HEK293 (cell line): ENCODE data around the gene PDZD2.
"Not testable (repeated sequence)": the region's sequence is repeated elsewhere in the genome, so short reads cannot be mapped to it uniquely, and the experiment has no call there.

Experiments used
- CTCF ChIP-seq: fragments of 450-650 bp; formaldehyde crosslinking; IDR thresholded peaks from 2 replicates; pipeline ENCODE4 v1.5.1; 2016; ENCODE audit warnings: missing biosample characterization, missing genetic modification characterization
- GFI1B ChIP-seq: fragments of 450-650 bp; formaldehyde crosslinking; IDR thresholded peaks from 2 replicates; pipeline ENCODE4 v1.5.1; 2016; ENCODE audit warnings: missing biosample characterization, missing genetic modification characterization
- HOXC10 ChIP-seq: sonication (generic); formaldehyde crosslinking; IDR thresholded peaks from 2 replicates; pipeline ENCODE4 v1.8.1; 2023; ENCODE audit warnings: mild to moderate bottlenecking, missing genetic modification reagents
- PRDM4 ChIP-seq: fragments of 450-650 bp; formaldehyde crosslinking; IDR thresholded peaks from 2 replicates; pipeline ENCODE4 v1.5.1; 2017; ENCODE audit warnings: missing biosample characterization, missing genetic modification characterization
- RBAK ChIP-seq: fragments of 450-650 bp; formaldehyde crosslinking; IDR thresholded peaks from 2 replicates; pipeline ENCODE4 v1.5.1; 2016; ENCODE audit warnings: missing biosample characterization, missing genetic modification characterization
- TCF7L2 ChIP-seq: IDR thresholded peaks from 2 replicates; pipeline ENCODE4 v1.6.1; 2011; ENCODE audit warnings: low read depth, mild to moderate bottlenecking, inconsistent platforms, low read length, moderate library complexity, borderline replicate concordance
- ZBTB49 ChIP-seq: fragments of 450-650 bp; formaldehyde crosslinking; IDR thresholded peaks from 2 replicates; pipeline ENCODE4 v1.5.1; 2016; ENCODE audit warnings: missing biosample characterization, missing genetic modification characterization, low read depth
- ZNF174 ChIP-seq: fragments of 450-650 bp; formaldehyde crosslinking; IDR thresholded peaks from 2 replicates; pipeline ENCODE4 v1.5.0; 2017; ENCODE audit warnings: missing biosample characterization, mild to moderate bottlenecking, missing genetic modification characterization
- ZNF274 ChIP-seq, 2 experiments: fragments of 200-500 bp in 1 of 2; fragments of 450-650 bp in 1 of 2; sonication (Bioruptor generic) in 1 of 2; formaldehyde crosslinking in 1 of 2; IDR thresholded peaks; 2 replicates each; pipeline versions ENCODE4 v1.5.1 to v1.6.1; 2014 to 2016; ENCODE audit warnings: borderline replicate concordance in 1 of 2, inconsistent platforms in 1 of 2, low read length in 1 of 2, missing biosample characterization in 1 of 2, missing genetic modification characterization in 1 of 2
- ZNF449 ChIP-seq: fragments of 450-650 bp; formaldehyde crosslinking; IDR thresholded peaks from 2 replicates; pipeline ENCODE4 v1.5.1; 2017; ENCODE audit warnings: missing biosample characterization, mild to moderate bottlenecking, missing genetic modification characterization, moderate library complexity
- ZNF510 ChIP-seq: fragments of 450-650 bp; formaldehyde crosslinking; IDR thresholded peaks from 2 replicates; pipeline ENCODE4 v1.5.1; 2018; ENCODE audit warnings: mild to moderate bottlenecking, missing genetic modification characterization, missing biosample characterization; ENCODE audit not compliant: insufficient replicate concordance
- ZNF571 ChIP-seq: fragments of 450-650 bp; formaldehyde crosslinking; IDR thresholded peaks from 2 replicates; pipeline ENCODE4 v1.5.0; 2017; ENCODE audit warnings: missing biosample characterization, missing genetic modification characterization
- ZNF670 ChIP-seq: fragments of 450-650 bp; formaldehyde crosslinking; IDR thresholded peaks from 2 replicates; pipeline ENCODE4 v1.5.1; 2016; ENCODE audit warnings: missing biosample characterization, missing genetic modification characterization, low read depth
- ZNF843 ChIP-seq: fragments of 450-650 bp; formaldehyde crosslinking; IDR thresholded peaks from 2 replicates; pipeline ENCODE4 v1.5.1; 2016; ENCODE audit warnings: missing biosample characterization, missing genetic modification characterization

GRCh38 chr5:32039133-32039532, 400.2 kb downstream of the PDZD2 start:
- not testable (repeated sequence) for TF ChIP-seq CTCF; ZNF274 (IDR thresholded peaks at IDR 0.05; ENCODE audit: low read length); ZNF274 (tag by site-specific recombination; IDR thresholded peaks at IDR 0.05; ENCODE audit: borderline replicate concordance); HOXC10 (CRISPR knock-in tag); RBAK; ZNF571; ZNF670 (tag by site-specific recombination); PRDM4 (tag by site-specific recombination); ZNF510; TCF7L2; ZBTB49 (tag by site-specific recombination); ZNF449 (tag by site-specific recombination); ZNF843 (tag by site-specific recombination); GFI1B (tag by site-specific recombination); ZNF174
